Ovary (tissue), 9 donors: ENCODE measurements around the gene PDXK. TPM values are rescaled to one million over a fixed set of nuclear protein-coding genes. Genes with fewer than 3 reads are reported as not detected.

ENCODE experiments used
- DNase-seq, 5 donors: peaks; one replicate each; pipeline ENCODE4 v3.0.0-alpha.2; 2019 to 2020
- H3K27ac ChIP-seq, 2 donors: fragments of 200-600 bp; one replicate each; pipeline versions ENCODE4 v1.5.1 to v1.8.0; 2019 to 2022
- H3K27me3 ChIP-seq: fragments of 200-600 bp; one replicate; pipeline ENCODE4 v1.8.0; 2022
- H3K36me3 ChIP-seq: fragments of 200-600 bp; sonication (generic); one replicate; pipeline ENCODE4 v1.5.1; 2019
- H3K4me1 ChIP-seq: one replicate; pipeline ENCODE4 v1.8.1; 2013; ENCODE audit warnings: mild to moderate bottlenecking, moderate library complexity; ENCODE audit not compliant: insufficient read depth
- H3K4me3 ChIP-seq: fragments of 200-600 bp; sonication (generic); one replicate; pipeline ENCODE4 v1.5.1; 2017
- H3K9me3 ChIP-seq, 2 donors: fragments of 200-600 bp in 1 of 2; sonication (generic) in 1 of 2; one replicate each; pipeline versions ENCODE4 v1.5.1 to v1.8.1; 2013 to 2019; ENCODE audit warnings: mild to moderate bottlenecking in 1 of 2, moderate library complexity in 1 of 2
- CTCF ChIP-seq, 3 donors: fragments of 450-650 bp in 2 of 3; fragments of 200-600 bp in 1 of 3; IDR thresholded peaks; one replicate each; pipeline versions ENCODE4 v1.5.1 to v1.8.0; 2016 to 2022; ENCODE audit warnings: antibody characterized with exemption in 3 of 3, mild to moderate bottlenecking in 1 of 3
- EP300 ChIP-seq: sonication (generic); formaldehyde crosslinking; IDR thresholded peaks from one replicate; pipeline ENCODE4 v1.6.1; 2017; ENCODE audit warnings: antibody characterized with exemption
- POLR2A ChIP-seq: fragments of 450-650 bp; IDR thresholded peaks from one replicate; pipeline ENCODE4 v1.6.1; 2017; ENCODE audit warnings: antibody characterized with exemption, mild to moderate bottlenecking, moderate library complexity
- WGBS, 3 donors: extraction: QIAGEN DNeasy Blood & Tissue Kit in 1 of 3; methylation state at CpG; one replicate each; pipeline versions ENCODE4 v1.1.5 to v1.1.7; 2013 to 2017; 5-methylcytosine and 5-hydroxymethylcytosine counted together
- intact Hi-C, 4 donors: fragments of 100-400 bp; cut with DNase I; formaldehyde crosslinking; loops; one replicate each; pipeline versions ENCODE4 v1.11.0 to v1.15.1; 2022 to 2023
- polyA plus RNA-seq, 2 donors: library from polyadenylated mRNA; stranded (reverse); fragments of 200-250 nt in 1 of 2; fragments of 350-450 nt in 1 of 2; fragmentation: Illumina TruSeq in 1 of 2; extraction: RNeasy Lipid Tissue Mini Kit (QIAGEN cat#74804) in 1 of 2; gene quantifications; one replicate each; pipeline ENCODE4 v1.2.3, GENCODE V29; 2013 to 2014
- total RNA-seq, 7 donors: library from RNA; depleted of rRNA in 2 of 7; stranded (reverse); fragments of >200 nt in 2 of 7; fragmentation: NEBNext Ultra II Directional in 3 of 7; extraction: Animal tissue kit (Norgen Biotek cat#: 25700) in 3 of 7; gene quantifications; one replicate each; pipeline versions ENCODE4 v1.1.0 to v1.2.4, GENCODE V29; 2016 to 2023
- donor health status: DM: no; HTN: no; CAD: no; lungs with moderate emphysema.
- donor health status: DM: no; HTN: no; CAD: no.
- donor health status: Bipolar disorder and iron deficiency.
- donor health status: DM: yes; HTN: yes; CAD: no.
- donor health status: DM: no; HTN: no; CAD: no.
- donor health status: DM: yes; HTN: yes; CAD: no.

The PDXK gene
- total and polyA plus RNA-seq, 9 donors: 19.9 to 125 (median 88.6) TPM

- H3K27me3 ChIP-seq: no peaks in the 10 kb centered on the region
- no peak overlapping the region for H3K4me3 ChIP-seq
- H3K27ac ChIP-seq: no peak overlapping the region
- H3K9me3 ChIP-seq: no peaks in the 10 kb centered on the region
- TF ChIP-seq POLR2A (no peak), CTCF (IDR thresholded peaks at IDR 0.05) (no peak), EP300 (no peak)
- intact Hi-C loops: loop anchor here in 2 of 4 donors (5.0 to 10.0 kb wide), 2 partner anchors 72 to 185 kb away; partner anchors contain the start of gene AGPAT3 (in 1 of the 2)
- no peak for DNase-seq
- no peaks in the 10 kb centered on the region for H3K36me3 ChIP-seq
- peaks cover 5% of the 10 kb centered on the region for H3K4me1 ChIP-seq
- WGBS, 3 donors: 84 to 86% (median 85%) methylated on average over 8 of the region's 8 CpGs
Measured at GRCh38 chr21:43792406-43792805, 73.5 kb downstream of the PDXK start.

- H3K4me1 ChIP-seq: peaks cover 5% of the 10 kb centered on the region
- H3K27me3 ChIP-seq: no peaks in the 10 kb centered on the region
- WGBS, 3 donors: 94 to 96% (median 94%) methylated on average over 16 of the region's 16 CpGs
- H3K4me3 ChIP-seq: no peak overlapping the region
- TF ChIP-seq POLR2A (no peak), CTCF (IDR thresholded peaks at IDR 0.05) (no peak), EP300 (no peak)
- no peak overlapping the region for H3K27ac ChIP-seq
- no peaks in the 10 kb centered on the region for H3K9me3 ChIP-seq
- peak in 1 of 5 donors; percentile 23 for DNase-seq
- no peaks in the 10 kb centered on the region for H3K36me3 ChIP-seq
- intact Hi-C loops: loop anchor here in 2 of 4 donors (5.0 to 10.0 kb wide), 2 partner anchors 72 to 184 kb away; partner anchors contain the start of gene AGPAT3 (in 1 of the 2)
Measured at GRCh38 chr21:43793243-43793642, 74.3 kb downstream of the PDXK start.

GRCh38 chr21:43794311-43794710 is 75.4 kb downstream of the PDXK start:
- WGBS, 3 donors: 75 to 93% (median 89%) methylated on average over 11 to 12 of the region's 12 CpGs
- no peaks in the 10 kb centered on the region for H3K9me3 ChIP-seq
- no peaks in the 10 kb centered on the region for H3K36me3 ChIP-seq
- H3K27ac ChIP-seq: no peak overlapping the region
- TF ChIP-seq EP300 (no peak), POLR2A (no peak), CTCF (IDR thresholded peaks at IDR 0.05) (no peak)
- DNase-seq: peak in 1 of 5 donors; percentile 22
- no peaks in the 10 kb centered on the region for H3K27me3 ChIP-seq
- intact Hi-C loops: loop anchor here in 2 of 4 donors (5.0 to 10.0 kb wide), 2 partner anchors 70 to 183 kb away; partner anchors contain the start of gene AGPAT3 (in 1 of the 2)
- H3K4me3 ChIP-seq: no peak overlapping the region
- H3K4me1 ChIP-seq: peaks cover 5% of the 10 kb centered on the region

GRCh38 chr21:43794857-43795256 is 75.9 kb downstream of the PDXK start:
- WGBS, 3 donors: 85 to 87% (median 86%) methylated on average over 13 to 14 of the region's 14 CpGs
- intact Hi-C loops: loop anchor here in 2 of 4 donors (5.0 to 10.0 kb wide), 2 partner anchors 70 to 182 kb away; partner anchors contain the start of gene AGPAT3 (in 1 of the 2)

More at GRCh38 chr21:43794857-43795256, 75.9 kb downstream of the PDXK start:
- Histone ChIP-seq H3K4me1 (peaks cover 5% of the 10 kb centered on the region), H3K4me3 (no peak overlapping the region), H3K36me3 (no peaks in the 10 kb centered on the region), H3K27me3 (no peaks in the 10 kb centered on the region), H3K9me3 (no peaks in the 10 kb centered on the region), H3K27ac (no peak overlapping the region)
- TF ChIP-seq EP300 (no peak), POLR2A (no peak), CTCF (IDR thresholded peaks at IDR 0.05) (no peak)
- DNase-seq: no peak
